Right atrium auricular region (tissue), 2 donors: ENCODE measurements around the gene GRAMD4. TPM values are rescaled to one million over a fixed set of nuclear protein-coding genes. Genes with fewer than 3 reads are reported as not detected.
"Not testable (repeated sequence)": the region's sequence is repeated elsewhere in the genome, so short reads cannot be mapped to it uniquely, and the experiment has no call there.

Source experiments
- DNase-seq: peaks from one replicate; pipeline ENCODE4 v3.0.0-alpha.2; 2019; ENCODE audit warnings: low spot score
- H3K27ac ChIP-seq, 2 donors: fragments of 200-600 bp; sonication (generic); 1 replicate in 1 of 2; 2 replicates in 1 of 2; pipeline ENCODE4 v1.5.1; 2016 to 2019
- H3K27me3 ChIP-seq, 2 donors: fragments of 200-600 bp; sonication (generic); one replicate each; pipeline versions ENCODE4 v1.5.1 to v1.6.0; 2017 to 2019
- H3K36me3 ChIP-seq: fragments of 200-600 bp; sonication (generic); one replicate; pipeline ENCODE4 v1.5.1; 2016
- H3K4me1 ChIP-seq, 2 donors: fragments of 200-600 bp; sonication (generic); one replicate each; pipeline versions ENCODE4 v1.5.1 to v1.6.0; 2017 to 2019
- H3K4me3 ChIP-seq, 2 donors: fragments of 200-600 bp; sonication (generic); 1 replicate in 1 of 2; 2 replicates in 1 of 2; pipeline ENCODE4 v1.5.1; 2017 to 2019; ENCODE audit warnings: mild to moderate bottlenecking in 1 of 2, moderate library complexity in 1 of 2
- H3K9me3 ChIP-seq, 2 donors: fragments of 200-600 bp; sonication (generic); one replicate each; pipeline ENCODE4 v1.5.1; 2019
- CTCF ChIP-seq, 2 donors: fragments of 200-600 bp; sonication (generic); IDR thresholded peaks; one replicate each; pipeline ENCODE4 v1.5.1; 2019; ENCODE audit warnings: antibody characterized with exemption in 2 of 2
- total RNA-seq, 2 donors: library from RNA; depleted of rRNA; stranded (reverse); fragments of >200 nt; gene quantifications; one replicate each; pipeline ENCODE4 v1.1.0, GENCODE V29; 2016

GRAMD4 gene
- total RNA-seq, 2 donors from 2014 or later, result 29.1 to 31.6 TPM

DNA sequence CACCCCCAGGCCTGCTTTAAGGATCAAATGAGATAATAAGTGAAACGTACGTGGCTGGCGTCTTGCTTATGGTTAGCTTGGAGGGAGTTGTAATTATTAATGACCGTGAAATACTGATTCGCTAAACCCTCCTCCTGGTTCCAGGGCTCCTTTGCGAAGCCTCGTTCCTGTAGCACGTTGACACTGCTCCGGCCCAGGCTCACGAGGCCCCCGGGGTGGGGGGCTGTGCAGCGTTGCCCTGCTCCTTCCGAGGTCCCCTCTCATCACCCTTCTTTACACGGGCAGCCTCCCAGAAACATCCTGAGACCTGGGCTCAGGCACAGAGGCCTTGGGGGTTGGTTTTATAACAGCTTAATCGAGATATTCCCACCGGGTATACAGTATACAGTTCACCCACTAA, 9.1 kb downstream of the GRAMD4 start:
- DNase-seq, result no peak
- H3K4me1 ChIP-seq, result peaks cover 0 to 41% of the 10 kb centered on the region in 2 donors

GRCh38 chr22:46631113-46631512, 10.9 kb downstream of the GRAMD4 start:
- DNase-seq, result no peak
- Histone ChIP-seq H3K36me3 (peaks cover 13% of the 10 kb centered on the region), H3K4me1 (peaks cover 0 to 41% of the 10 kb centered on the region in 2 donors), H3K27me3 (no peaks in the 10 kb centered on the region), H3K9me3 (no peaks in the 10 kb centered on the region), H3K4me3 (no peak overlapping the region), H3K27ac (no peak overlapping the region)
- no peak for TF ChIP-seq CTCF (IDR thresholded peaks at IDR 0.05)

More for the DNA sequence above, 9.1 kb downstream of the GRAMD4 start:
- no peak for TF ChIP-seq CTCF (IDR thresholded peaks at IDR 0.05)
- Histone ChIP-seq H3K27ac (no peak overlapping the region), H3K36me3 (peaks cover 13% of the 10 kb centered on the region), H3K9me3 (no peaks in the 10 kb centered on the region), H3K4me3 (no peak overlapping the region), H3K27me3 (no peaks in the 10 kb centered on the region)

DNA sequence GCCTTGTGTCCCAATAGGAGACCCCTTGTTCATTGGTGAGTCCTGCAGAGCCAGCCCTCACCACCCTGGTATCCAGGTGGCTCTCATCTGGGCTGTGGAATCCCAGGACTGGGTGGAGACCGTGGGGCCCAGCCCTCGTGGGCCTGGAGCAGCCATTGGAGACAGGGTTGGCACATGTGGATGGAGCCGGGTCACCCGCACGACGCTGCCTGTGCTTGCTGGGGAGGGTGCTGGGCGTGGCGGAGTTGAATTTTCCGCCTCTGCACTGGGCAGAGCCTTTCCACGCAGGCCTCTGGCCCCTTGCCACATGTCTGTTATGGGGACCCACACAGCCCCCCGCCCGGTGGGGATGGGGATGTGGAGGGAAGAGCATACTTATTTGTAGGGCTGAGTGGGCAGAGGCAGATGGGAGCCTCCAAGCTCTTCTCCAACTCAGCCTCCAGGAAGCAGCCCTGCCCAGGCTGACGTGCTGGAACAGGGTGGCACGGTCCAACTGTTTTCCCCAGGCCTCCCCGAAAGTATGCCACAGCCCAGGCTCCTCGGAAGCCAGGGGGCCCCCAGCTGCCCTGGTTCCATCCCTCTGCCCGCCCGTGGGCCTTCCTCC, 12.6 kb downstream of the GRAMD4 start:
- Histone ChIP-seq H3K27ac (no peak overlapping the region), H3K9me3 (no peaks in the 10 kb centered on the region), H3K4me1 (peaks cover 0 to 34% of the 10 kb centered on the region in 2 donors), H3K27me3 (no peaks in the 10 kb centered on the region), H3K4me3 (no peak overlapping the region), H3K36me3 (peaks cover under 1% of the 10 kb centered on the region)
- DNase-seq, result no peak
- no peak for TF ChIP-seq CTCF (IDR thresholded peaks at IDR 0.05)

GRCh38 chr22:46633334-46633890, 13.2 kb downstream of the GRAMD4 start:
- no peak overlapping the region for H3K27ac ChIP-seq
- peaks cover 0 to 34% of the 10 kb centered on the region in 2 donors for H3K4me1 ChIP-seq
- no peaks in the 10 kb centered on the region for H3K27me3 ChIP-seq
- no peak for TF ChIP-seq CTCF (IDR thresholded peaks at IDR 0.05)
- DNase-seq, result no peak
- H3K36me3 ChIP-seq, result no peaks in the 10 kb centered on the region
- H3K9me3 ChIP-seq, result no peaks in the 10 kb centered on the region
- H3K4me3 ChIP-seq, result no peak overlapping the region

GRCh38 chr22:46634011-46634699, 14.0 kb downstream of the GRAMD4 start:
- Histone ChIP-seq H3K36me3 (no peaks in the 10 kb centered on the region), H3K9me3 (no peaks in the 10 kb centered on the region), H3K4me1 (peaks cover 0 to 41% of the 10 kb centered on the region in 2 donors), H3K27ac (no peak overlapping the region), H3K27me3 (no peaks in the 10 kb centered on the region), H3K4me3 (no peak overlapping the region)
- no peak for TF ChIP-seq CTCF (IDR thresholded peaks at IDR 0.05)
- DNase-seq, result no peak

DNA sequence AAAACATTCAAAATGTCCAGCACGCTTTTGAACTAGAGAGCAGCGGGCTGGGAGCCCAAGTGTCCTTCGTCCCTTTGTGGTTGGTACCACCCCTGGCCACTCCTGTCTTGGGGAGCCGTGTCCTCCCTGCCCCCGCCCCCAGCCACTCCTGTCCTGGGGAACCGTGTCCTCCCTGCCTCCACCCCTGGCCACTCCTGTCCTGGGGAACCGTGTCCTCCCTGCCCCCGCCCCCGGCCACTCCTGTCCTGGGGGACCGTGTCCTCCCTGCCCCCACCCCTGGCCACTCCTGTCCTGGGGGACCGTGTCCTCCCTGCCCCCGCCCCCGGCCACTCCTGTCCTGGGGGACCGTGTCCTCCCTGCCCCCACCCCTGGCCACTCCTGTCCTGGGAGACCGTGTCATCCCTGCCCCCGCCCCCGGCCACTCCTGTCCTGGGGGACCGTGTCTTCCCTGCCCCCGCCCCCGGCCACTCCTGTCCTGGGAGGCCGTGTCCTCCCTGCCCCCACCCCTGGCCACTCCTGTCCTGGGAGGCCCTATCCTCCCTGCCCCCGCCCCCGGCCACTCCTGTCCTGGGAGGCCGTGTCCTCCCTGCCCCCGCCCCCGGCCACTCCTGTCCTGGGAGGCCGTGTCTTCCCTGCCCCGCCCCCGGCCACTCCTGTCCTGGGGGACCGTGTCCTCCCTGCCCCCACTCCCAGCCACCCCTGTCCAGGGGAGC, 14.9 kb downstream of the GRAMD4 start:
- not testable (repeated sequence) for H3K36me3 ChIP-seq, H3K4me3 ChIP-seq, H3K27me3 ChIP-seq, H3K9me3 ChIP-seq, DNase-seq
- Histone ChIP-seq H3K27ac (peak overlapping the region in 1 of 2 donors; percentile 68), H3K4me1 (peaks cover 0 to 51% of the 10 kb centered on the region in 2 donors)
